HG03064 (cell line): ENCODE measurements around the gene SPIRE1.

ENCODE experiments used
- ATAC-seq: cut with Tn5 transposase; IDR thresholded peaks from one replicate; pipeline ENCODE4 v1.9.1; 2021; ENCODE audit warnings: low read depth; ENCODE audit not compliant: unreplicated experiment

The SPIRE1 gene

DNA sequence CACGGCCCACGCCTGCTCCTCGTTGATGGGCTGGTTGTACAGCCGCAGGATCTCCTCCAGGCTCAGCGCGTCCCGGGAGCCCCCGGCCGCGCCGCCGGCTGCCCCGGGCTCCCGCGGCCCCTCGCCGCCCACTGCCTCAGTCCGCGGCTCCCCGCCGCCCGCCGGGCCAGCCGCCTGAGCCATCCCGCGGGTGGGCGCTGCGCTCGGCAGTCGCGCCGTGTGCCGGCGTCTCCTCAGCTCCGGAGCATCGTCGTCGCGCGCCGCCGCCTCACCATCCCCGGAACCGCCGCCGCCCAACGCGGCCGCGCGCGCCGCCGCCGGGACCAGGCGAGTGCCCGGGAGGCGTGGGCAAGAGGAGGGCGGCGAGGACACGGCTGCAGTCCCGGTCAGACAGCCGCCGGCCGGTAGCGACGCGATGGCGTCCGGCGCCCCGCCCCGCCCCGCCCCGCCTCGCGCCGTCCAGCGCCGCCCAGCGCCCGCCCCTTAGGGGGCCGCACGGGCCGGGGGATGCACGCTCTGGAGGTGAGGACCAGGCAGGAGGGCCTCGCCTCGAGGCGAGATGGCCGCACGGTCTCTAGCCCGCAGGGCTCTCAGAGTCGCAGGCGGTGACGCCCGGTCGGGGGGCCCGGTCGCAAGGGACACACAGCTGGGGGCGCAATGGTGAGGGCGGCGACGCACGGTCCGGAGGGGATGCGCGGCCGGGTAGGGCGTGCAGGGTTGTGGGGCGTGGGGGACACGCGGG is at the start of gene SPIRE1:
Gene SPIRE1 (minus strand): TSS at position 424 of the 742 bp plus-strand sequence. CDS start 241 bp downstream, at position 183.
- ATAC-seq, result no peak

DNA sequence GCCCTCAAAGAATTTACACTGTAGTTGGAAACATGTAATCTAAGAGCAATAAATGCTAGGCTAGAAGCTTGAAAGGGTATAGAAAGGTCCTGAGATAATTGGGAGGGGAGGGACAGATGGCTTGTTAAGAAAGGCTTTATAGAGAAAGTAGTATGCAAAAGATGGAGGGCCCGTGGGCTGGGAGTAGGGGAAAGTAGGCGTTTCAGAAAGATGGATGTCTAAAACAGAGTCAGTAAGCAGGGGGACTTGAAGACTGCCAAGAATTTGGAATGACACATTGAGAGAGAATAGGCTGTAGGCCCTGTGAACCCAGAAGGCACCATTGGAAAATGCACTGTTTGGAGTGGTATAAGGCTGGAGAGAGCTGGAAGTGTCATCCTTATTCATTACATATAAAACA is 45.8 kb upstream of the SPIRE1 start:
- ATAC-seq, result no peak

DNA sequence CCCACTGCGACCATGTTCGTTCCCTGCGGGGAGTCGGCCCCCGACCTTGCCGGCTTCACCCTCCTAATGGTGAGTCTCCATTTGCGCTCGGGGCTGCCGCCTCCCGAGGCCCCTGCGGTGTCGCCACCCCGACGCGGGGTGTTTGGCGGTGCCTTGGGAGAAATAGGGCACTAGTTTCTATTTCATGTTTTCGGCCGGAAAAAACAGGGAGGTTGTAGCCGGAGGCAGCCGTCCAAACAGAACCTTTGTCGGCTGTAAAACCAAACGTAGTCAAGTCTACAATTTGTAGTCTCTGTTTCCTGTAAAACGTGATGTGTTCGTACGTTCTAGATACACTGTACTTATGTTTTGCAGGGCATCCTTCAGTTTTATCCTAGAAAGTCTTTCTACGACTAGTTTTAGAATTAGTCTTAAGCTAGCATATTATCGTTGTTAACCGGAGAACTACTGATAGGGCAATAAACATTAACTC is 45.2 kb upstream of the SPIRE1 start:
- peak; percentile 26 for ATAC-seq

DNA sequence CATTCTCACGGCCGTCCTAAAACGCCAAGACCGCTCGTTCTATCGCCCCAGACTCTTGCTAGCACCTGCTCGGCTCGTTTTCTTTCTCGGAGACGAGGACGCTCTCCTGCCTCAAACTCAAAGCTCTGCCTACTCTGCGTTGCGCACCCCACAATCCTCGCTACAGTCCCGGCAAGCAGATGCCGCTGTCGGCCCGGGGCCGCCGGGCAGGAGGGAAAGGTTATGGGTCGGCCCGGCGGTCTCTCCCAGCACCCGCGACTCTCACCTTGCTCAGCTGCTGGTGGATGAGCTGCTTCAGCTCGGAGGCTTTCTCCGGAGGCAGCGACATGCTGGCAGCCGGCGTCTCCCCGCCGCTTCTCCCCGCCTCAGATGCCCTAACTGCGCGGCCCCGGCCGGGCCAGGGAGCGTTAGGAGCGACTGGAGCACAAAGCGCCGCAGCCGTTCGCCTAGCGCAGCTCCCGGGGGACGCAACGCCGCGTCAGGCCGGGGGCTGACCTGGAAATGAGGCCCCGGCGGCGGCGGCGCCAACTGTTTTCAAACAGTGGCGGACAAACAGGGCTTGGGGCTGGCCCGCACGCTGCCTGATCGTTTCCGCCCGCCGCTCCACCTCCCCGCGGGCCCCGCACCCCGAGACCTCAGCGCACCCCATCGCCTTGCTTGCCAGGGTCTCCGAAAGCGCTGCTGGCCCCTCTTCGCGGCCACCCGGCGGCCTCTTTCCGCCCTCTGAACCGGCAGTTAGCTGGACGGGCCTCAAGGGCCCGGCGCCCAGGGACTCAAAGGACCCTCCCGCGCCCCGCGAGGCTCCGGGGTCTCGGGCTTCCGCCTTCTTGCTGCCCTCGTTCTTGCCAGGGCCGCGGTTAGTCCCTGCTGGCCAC is 44.6 kb upstream of the SPIRE1 start, which contains the start of the genes CEP76 and PSMG2:
Gene CEP76 (minus strand): TSS at position 503 of the 875 bp plus-strand sequence. CDS start 175 bp downstream, at position 328.
Gene PSMG2 (plus strand): TSS at position 822 of the 875 bp plus-strand sequence. CDS start 66 bp downstream, outside the sequence.
- ATAC-seq, result peak; percentile 72

DNA sequence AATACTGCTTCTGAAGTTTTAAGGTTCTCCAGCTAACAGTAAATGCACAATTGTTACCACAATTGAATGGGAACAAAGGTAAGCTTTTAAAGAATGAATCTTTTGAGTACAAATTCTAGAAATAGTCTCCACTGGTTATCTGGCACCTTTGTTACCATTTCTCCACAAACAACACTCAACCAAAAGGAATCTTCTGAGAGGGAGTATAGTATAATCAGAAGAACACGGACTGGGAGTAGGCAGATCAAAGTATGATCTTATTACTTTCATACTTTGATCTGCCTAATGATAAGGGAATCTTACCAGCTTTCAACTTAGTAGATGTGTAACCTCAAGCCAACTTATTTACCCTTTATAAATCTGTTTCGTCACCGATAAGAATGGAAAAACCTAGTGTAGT is 43.3 kb upstream of the SPIRE1 start:
- ATAC-seq, result no peak

DNA sequence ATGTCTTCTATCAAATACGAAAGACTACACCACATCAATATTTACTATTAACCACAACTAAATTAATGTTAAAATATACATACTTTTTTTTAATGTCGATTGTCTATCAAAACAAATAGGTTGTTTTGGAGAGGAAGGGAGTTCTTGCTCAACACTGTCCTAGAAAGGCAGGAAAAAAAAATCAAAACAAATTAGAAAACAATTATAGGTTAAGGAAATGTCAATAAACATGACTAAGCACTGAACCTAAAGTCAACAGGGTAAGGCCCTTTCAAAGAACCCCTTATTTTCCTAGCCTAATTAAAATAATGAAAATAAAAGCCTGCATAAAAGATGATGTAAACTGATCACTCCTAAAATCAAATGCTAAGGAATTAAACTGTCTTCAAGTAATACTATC is 41.8 kb upstream of the SPIRE1 start:
- no peak for ATAC-seq

DNA sequence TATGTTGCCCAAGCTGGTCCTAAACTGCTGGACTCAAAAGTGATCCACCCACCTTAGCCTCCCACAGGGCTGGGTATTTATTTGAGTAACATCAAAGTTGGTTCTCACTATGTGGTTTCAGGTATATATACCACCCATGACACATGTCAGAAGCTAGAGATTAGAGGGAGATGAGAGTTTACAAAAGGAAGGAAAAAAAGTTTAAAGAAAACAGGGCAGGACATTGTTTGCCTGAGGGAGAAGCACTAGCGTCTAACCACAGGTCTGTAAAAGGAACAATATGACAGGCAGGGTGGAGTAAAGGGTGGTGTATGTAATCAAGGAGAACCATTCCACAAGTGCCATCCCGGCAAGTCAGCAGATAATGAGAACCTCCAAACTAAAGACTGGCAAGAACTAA is 36.1 kb upstream of the SPIRE1 start:
- ATAC-seq, result no peak

DNA sequence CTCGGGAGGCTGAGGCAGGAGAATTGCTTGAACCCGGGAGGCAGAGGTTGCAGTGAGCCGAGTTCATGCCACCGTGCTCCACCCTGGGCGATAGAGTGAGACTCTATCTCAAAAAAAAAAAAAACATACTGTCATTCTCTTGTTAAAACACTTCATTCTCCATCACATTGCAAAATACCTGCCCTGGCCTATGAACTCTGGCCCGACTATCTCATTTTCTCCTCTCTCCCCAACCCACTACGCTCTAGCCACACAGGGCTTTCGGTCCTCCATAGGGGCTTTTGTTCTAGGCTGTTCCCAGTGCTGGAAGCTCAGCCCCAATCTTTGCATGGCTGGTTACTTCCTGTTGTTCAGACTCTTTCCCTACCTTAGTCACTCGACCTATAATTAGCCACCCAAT is 34.3 kb upstream of the SPIRE1 start:
- no peak for ATAC-seq

DNA sequence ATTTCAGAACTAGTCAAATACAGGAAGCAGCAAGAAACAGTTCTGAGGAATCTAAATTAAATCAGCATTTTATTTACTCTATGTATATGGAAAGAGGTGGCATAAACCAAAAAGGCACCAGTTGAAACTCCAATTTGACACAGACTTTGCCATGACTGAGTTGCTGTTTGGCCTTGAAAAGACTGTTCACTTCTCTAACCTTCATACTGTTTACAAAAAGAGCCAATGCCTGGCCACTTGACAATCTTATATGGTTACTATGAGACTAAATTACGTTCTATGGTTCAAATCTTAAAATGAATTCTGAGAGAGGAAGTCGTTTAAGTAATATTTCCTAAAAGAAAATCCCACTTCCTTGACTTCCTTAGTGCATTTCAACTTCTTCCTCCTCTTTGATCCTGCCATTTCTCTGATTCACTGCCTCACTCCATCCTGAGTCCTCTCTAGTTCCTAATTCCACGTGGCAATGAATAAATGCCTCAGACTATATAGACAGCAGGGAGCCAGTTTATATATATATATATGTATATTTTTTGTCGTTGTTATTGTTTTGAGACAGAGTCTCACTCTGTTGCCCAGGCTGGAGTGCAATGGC is 31.4 kb upstream of the SPIRE1 start:
- no peak for ATAC-seq

DNA sequence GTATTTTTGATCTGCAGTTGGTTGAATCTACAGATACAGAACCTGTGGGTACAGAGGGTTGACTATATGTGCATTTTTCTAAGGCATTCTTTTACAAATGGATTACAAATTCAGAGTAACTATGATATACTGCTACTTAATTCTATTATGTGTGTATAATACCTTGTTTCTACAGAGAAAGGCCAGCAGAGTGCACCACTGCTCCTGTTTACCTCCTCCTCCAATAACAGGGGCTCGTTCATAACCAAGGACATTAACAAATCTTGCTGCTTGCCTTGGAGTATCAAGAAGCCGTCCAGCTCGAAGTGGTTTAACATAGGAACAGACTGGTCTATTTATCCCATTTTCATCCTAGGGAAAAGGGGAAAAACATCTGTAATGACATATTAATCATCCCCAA is 28.2 kb upstream of the SPIRE1 start:
- ATAC-seq, result no peak

DNA sequence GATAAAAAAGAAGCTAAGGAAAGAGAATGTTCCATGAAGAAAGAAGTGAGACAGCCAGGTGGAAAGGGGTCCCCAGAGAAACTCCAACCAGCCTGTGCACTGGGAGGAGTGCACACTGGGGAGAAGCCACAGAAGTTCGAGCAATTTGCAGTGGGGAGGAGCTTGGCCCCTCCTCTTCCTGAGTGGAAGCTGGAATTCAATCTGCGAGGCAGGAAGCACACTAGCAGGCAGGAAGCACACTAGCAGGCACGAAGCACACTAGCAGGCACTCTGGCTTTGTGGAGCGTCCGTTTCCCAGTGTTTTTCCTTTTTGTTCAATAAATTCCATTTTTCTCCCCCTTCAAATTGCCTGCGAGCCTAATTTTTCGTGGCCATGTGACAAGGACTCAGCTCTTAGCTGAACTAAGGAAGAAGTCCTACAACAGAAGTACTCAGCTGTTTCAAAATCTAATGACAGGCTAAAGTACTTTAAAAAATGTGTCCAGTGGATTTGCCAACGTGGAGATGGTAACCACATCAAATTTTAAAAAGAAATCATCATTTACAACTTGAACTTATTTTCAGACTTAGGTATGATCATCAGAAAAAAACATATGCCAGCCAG is 21.4 kb upstream of the SPIRE1 start:
- no peak for ATAC-seq

DNA sequence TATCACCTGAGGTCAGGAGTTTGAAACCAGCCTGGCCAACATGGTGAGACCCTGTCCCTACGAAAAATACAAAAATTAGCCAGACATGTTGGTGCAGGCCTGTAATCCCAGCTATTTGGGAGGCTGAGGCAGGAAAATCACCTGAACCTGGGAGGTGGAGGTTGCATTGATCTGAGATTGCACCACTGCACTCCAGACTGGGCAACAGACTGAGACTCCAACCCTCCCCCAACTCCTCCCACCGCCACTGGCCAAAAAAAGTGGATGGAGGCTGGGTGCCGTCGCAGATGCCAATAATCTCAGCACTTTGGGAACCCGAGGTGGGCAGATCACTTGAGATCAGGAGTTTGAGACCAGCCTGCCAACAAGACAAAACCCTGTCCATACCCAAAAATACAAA is 10.1 kb upstream of the SPIRE1 start:
- no peak for ATAC-seq

DNA sequence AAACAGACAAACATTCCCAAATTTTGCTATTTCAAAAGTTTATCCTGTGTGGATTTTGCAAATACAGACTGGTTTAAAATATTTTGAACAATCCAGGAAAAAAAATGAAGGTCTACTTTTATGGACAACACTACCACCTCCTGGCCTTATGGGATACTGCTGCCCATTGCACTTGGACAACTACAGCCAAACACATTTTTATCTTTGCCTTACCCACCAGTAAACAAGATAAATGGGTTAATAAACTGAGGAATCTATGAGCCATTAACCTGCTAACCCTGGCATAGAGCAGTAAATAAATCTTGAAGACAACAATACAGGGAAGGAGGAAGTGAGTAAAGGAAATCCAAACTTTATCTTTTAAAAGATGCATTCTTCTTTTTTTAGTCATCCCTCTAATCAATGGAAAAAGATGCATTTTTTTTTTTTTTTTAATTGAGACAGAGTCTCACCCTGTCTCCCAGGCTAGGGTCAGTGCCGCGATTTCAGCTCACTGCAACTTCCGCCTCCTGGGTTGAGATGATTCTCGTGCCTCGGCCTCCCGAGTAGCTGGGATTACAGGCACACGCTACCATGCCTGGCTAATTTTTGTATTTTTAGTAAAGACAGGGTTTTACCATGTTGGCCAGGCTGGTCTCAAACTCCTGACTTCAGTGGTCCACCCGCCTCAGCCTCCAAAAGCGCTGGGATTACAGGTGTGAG is 2.1 kb upstream of the SPIRE1 start:
- ATAC-seq, result no peak

DNA sequence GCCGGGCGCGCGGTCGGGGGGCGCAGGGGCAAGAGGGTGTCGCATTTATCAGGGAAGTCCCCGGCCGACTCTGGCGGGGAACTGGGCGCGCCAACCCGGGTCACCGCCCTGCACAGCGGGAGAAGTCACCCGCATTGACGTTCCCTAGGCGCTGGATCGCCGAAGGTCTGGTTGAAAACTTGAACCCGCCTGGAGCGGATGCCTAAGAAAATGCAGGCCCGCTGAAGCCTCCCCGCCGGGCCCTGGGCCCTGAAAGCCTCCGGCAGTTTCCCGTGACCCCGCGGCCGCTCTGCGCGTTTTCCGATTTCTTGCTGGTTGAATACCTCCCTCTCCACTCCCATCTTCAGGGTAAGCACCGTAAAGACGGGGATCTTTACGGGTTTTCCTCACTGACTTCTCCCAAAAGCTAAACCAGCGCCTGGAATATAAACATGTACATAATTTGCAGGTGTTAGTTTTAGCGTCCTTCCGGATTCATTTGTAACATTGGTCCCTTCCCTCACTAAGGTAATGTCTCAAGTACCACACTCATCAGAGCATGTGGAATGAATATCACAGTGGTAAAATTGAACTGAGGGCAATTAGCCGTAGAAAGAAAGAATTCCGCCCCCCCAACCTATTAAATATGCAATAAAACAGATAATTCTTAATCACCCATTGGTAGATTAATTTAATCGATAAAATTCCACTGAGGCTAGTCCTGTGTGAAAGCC is 675 bp upstream of the SPIRE1 start:
- ATAC-seq, result no peak

DNA sequence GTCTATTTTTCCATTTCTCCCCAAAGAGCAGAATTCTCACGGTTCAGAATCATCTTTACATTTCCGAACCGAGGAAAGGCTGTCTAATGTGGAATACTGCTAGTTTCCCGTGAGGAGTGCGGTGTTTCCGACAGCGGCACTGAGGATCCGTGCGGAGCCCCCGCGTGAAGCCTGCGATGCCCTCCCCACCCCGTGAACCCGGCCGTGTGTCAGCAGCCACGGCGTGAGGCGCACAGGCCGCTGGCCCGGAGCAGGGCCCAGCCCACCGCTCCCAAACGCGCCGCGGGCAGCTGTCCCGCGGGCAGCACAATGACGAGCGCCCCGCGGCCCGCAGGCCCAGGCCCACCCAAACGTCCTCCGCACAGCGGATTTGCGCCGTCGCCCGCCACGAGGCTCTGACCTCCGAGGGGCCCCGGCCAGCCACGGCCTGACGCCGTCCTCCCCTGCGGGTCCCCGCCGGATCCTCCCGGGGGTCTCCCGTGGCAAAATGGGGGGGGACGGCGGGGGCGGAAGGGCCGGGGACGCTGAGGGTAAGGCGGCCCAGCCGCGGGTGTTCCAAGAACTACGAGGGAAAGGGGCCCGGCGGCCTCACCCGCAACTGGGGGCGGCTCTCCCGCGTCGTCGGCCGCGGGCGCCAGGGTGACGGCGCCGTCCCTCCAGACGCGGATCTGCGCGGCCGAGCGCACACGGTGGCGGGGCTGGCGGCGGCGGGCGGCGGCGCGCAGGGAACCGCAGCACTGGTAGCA is 796 bp downstream of the SPIRE1 start:
- ATAC-seq, result no peak

DNA sequence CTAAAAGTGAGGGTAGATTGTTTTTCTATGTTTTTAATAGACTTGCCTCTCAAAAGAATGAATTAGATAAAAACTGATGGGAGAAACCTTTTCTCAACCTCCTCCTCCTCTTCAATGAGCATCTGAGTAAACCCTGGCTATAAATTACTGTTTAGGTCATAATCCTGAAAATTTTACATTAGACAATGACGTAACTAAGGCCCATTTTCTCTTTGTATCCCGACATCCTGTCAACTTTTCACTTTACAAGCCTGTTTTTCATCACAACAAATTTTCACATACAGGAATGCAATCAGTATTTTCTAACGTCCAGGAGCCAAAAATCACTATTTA is 1.3 kb downstream of the SPIRE1 start:
- ATAC-seq, result no peak

DNA sequence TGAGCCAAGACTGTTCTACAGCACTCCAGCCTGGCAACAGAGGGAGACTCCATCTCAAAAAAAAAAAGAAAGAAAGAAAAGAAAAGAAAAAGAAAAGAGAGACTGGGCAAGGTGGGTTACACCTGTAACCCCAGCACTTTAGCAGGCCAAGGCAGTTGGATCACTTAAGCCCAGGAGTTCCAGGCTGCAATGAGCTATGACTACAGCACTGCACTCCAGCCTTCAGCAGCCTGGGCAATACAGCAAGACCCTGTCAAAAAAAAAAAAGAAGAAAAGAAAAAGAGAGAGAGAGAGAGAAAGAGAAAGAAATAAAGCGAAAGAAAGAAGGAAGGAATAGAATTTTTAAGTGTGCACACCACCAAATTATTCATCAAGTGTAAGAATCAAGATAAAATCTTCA is 2.9 kb downstream of the SPIRE1 start:
- ATAC-seq, result no peak

DNA sequence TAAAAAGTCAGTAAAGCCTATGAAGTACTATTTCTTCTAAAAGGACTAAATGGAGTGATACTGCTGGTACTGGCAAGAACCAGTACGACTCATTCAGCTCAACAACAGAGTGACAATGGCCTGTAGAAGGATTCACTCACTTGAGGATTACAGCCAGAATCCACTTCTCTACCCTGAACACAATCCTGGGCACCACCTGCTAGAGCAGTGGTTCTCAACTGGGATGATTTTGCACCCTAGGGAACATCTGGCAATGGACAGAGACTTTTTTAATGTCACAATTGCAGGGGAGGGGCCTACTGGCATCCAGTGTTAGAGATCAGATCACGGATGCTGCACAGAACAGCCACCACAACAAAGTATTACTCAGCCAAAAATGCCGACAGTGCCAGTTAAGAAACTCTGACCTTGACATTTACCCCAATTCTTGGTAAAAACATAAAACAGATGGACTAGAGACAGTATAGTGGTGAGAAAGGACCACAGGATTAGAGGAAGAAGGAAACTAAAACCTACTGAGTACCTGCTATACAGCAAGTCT is 5.0 kb downstream of the SPIRE1 start:
- no peak for ATAC-seq

DNA sequence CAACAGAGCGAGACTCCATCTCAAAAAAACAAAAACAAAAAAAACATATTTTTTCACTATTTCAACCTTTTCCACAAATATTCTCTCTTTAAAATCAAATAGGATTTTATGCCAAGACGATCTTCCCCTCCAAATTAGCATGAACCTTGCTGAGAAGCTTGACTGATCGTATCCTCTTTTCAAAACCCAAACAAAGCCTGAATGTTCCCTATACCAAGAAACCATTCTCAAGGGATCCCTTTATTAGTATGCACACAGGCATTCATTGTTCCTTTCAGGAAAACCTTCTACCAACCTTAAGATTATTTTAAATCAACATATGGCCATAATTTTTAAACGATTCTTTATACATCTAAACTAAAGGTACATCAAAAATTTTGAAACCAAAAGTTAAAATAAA is 6.3 kb downstream of the SPIRE1 start:
- ATAC-seq, result no peak
